Thoracic aorta (tissue), 2 donors: Measurements from ENCODE around the gene KCNMB2. TPM values are rescaled to one million over a fixed set of nuclear protein-coding genes. Genes with fewer than 3 reads are reported as not detected.

ENCODE experiments used
- ATAC-seq: fragments of 150-250 bp; one replicate; pipeline ENCODE4 v1.8.0; 2017; ENCODE audit warnings: low read depth; ENCODE audit not compliant: insufficient number of reproducible peaks, low FRiP score
- DNase-seq: peaks from one replicate; pipeline ENCODE4 v3.0.0-alpha.2; 2020; ENCODE audit warnings: low spot score
- H3K27ac ChIP-seq, 2 donors: fragments of 200-600 bp; sonication (generic); 1 replicate in 1 of 2; 2 replicates in 1 of 2; pipeline ENCODE4 v1.5.1; 2016; ENCODE audit warnings: mild to moderate bottlenecking in 2 of 2, moderate library complexity in 2 of 2
- H3K27me3 ChIP-seq: fragments of 200-600 bp; sonication (generic); replicated peaks from 2 replicates; pipeline ENCODE4 v1.6.0; 2016; ENCODE audit warnings: mild to moderate bottlenecking; ENCODE audit not compliant: insufficient read depth
- H3K36me3 ChIP-seq: fragments of 200-600 bp; sonication (generic); one replicate; pipeline ENCODE4 v1.5.1; 2016
- H3K4me1 ChIP-seq, 2 donors: fragments of 200-600 bp; sonication (generic); 1 replicate in 1 of 2; 2 replicates in 1 of 2; pipeline versions ENCODE4 v1.5.1 to v1.6.0; 2016; ENCODE audit warnings: low read depth in 2 of 2, mild to moderate bottlenecking in 1 of 2; ENCODE audit not compliant: control insufficient read depth in 1 of 2
- H3K4me3 ChIP-seq: fragments of 200-600 bp; sonication (generic); 2 replicates; pipeline ENCODE4 v1.5.1; 2016; ENCODE audit warnings: mild to moderate bottlenecking
- H3K9me3 ChIP-seq: fragments of 200-600 bp; sonication (generic); 2 replicates; pipeline ENCODE4 v1.5.1; 2016
- CTCF ChIP-seq: fragments of 200-600 bp; sonication (generic); IDR thresholded peaks from one replicate; pipeline ENCODE4 v1.5.1; 2019; ENCODE audit warnings: antibody characterized with exemption
- total RNA-seq, 2 donors: library from RNA; depleted of rRNA; stranded (reverse); fragments of >200 nt; gene quantifications; one replicate each; pipeline versions ENCODE4 v1.1.0 to v1.2.3, GENCODE V29; 2016

Gene KCNMB2
- total RNA-seq, 2 donors from 2014 or later = not detected

- DNase-seq (no peak), ATAC-seq (no peak)
- Histone ChIP-seq H3K4me1 (no peaks in the 10 kb centered on the region), H3K27ac (no peak overlapping the region), H3K4me3 (no peak overlapping the region), H3K9me3 (no peaks in the 10 kb centered on the region), H3K36me3 (no peaks in the 10 kb centered on the region), H3K27me3 (no peaks in the 10 kb centered on the region)
- no peak for TF ChIP-seq CTCF
These were observed 98.7 kb downstream of the KCNMB2 start for GRCh38 chr3:178634975-178635374.

DNA sequence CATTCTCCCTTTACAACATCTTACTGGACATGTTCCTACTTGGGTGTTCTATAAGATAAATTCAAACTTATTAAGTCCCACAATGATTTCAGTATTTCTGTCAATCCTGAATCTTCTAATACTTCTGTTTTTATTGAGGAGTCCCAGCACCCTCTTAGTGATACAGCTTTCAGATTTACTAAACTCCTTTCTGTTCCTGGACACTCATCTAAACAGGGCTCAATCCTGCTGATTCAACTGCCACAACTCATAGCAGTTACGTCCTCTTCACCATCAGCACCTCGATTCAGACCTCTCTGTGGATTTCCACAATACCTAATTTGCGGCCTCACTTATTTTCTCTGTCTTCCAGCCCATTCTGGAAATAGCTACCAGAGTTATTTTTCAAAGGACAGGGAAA lies 101.6 kb downstream of the KCNMB2 start:
- no peak for TF ChIP-seq CTCF
- ATAC-seq (no peak), DNase-seq (no peak)
- no peaks in the 10 kb centered on the region for H3K4me1 ChIP-seq
- no peaks in the 10 kb centered on the region for H3K9me3 ChIP-seq
- H3K36me3 ChIP-seq = no peaks in the 10 kb centered on the region
- no peak overlapping the region for H3K27ac ChIP-seq
- H3K27me3 ChIP-seq = no peaks in the 10 kb centered on the region
- no peak overlapping the region for H3K4me3 ChIP-seq

DNA sequence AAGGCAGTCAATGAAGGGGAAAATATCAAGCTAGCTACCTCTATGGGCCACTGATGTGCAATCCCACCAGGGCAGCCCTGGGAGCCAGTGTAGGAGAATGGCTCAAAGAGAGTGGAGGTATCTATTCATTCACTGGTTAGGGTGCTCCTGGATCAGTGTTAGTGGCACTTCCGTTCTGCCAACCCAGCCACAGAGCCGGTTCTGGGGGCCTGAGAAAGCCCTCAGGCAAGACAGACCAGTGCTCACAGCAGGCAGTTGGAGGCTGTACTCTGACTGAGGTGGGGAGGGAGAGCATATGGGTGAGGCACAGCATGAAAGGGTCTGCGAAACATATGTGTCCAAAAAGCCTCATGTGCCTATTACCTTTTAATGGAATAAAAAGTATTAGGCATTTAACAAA lies 109.3 kb downstream of the KCNMB2 start:
- ATAC-seq (no peak), DNase-seq (no peak)
- no peak overlapping the region for H3K27ac ChIP-seq
- H3K4me1 ChIP-seq = no peaks in the 10 kb centered on the region
- no peaks in the 10 kb centered on the region for H3K27me3 ChIP-seq
- no peaks in the 10 kb centered on the region for H3K36me3 ChIP-seq
- no peak overlapping the region for H3K4me3 ChIP-seq
- TF ChIP-seq CTCF = no peak
- no peaks in the 10 kb centered on the region for H3K9me3 ChIP-seq

DNA sequence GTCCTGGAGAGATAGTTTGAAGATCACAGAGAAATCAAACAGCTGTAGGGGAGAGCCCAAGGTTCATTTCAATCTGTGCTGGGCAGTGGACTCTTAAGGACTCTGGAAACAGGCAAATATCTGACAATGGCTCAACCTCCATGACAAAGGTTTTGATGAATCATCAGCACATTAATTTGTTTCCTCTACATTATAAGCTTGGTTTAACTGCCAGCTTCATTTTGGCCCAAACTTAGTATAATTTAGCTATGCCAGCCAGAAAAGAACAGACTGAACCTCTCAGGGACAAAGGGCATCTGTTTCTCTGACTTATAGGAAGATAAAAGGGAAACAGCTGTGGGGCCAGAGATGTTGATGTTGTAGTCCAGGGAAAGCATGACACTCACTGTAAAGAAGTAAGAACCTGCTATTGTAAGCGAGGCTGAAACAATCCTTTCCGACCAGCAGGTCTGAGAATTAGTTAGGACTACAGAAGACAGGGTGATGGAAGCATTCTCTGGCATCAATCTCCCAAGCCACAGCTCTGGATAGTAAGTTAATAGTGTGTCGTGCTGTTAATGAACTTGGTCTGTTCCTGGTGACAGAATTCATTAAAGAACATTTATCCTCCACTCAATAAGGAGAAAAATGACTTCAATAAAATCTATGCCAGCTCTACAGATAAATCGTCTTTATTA lies 110.1 kb downstream of the KCNMB2 start:
- Histone ChIP-seq H3K36me3 (no peaks in the 10 kb centered on the region), H3K9me3 (no peaks in the 10 kb centered on the region), H3K4me1 (no peaks in the 10 kb centered on the region), H3K4me3 (no peak overlapping the region), H3K27ac (no peak overlapping the region), H3K27me3 (no peaks in the 10 kb centered on the region)
- ATAC-seq (no peak), DNase-seq (no peak)
- TF ChIP-seq CTCF = no peak

DNA sequence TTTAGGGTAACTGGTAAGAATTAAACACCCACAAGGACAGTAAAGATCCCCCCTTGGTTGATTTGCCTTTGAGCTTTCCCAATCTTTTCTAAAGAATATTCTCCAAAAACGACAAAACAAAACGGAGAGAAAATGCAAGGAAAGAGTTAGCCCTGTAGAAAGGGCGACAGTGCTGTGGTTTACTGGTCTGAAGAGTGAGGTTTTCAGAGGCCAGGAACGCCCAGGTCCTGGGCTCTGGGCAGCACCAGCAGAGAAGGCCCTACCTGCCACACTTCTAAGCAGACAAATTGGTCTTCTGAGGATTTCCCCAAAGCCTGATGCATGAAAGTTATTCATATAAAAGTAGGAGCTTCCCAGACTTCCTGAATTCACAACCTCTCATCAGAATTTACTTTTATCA lies 119.3 kb downstream of the KCNMB2 start:
- Histone ChIP-seq H3K27me3 (no peaks in the 10 kb centered on the region), H3K9me3 (no peaks in the 10 kb centered on the region), H3K36me3 (no peaks in the 10 kb centered on the region), H3K27ac (no peak overlapping the region), H3K4me3 (no peak overlapping the region), H3K4me1 (no peaks in the 10 kb centered on the region)
- TF ChIP-seq CTCF = no peak
- DNase-seq (no peak), ATAC-seq (no peak)
